Islet of Langerhans (tissue), 1 donor: ENCODE data around the gene RPS8.
"Not testable (repeated sequence)": the region's sequence is repeated elsewhere in the genome, so short reads cannot be mapped to it uniquely, and the experiment has no call there.

ENCODE experiments used
- FAIRE-seq: peaks from one replicate; lab custom pipeline; 2011; peaks lifted over from hg19 to GRCh38; lab: Jason Lieb, UNC

RPS8 gene

DNA sequence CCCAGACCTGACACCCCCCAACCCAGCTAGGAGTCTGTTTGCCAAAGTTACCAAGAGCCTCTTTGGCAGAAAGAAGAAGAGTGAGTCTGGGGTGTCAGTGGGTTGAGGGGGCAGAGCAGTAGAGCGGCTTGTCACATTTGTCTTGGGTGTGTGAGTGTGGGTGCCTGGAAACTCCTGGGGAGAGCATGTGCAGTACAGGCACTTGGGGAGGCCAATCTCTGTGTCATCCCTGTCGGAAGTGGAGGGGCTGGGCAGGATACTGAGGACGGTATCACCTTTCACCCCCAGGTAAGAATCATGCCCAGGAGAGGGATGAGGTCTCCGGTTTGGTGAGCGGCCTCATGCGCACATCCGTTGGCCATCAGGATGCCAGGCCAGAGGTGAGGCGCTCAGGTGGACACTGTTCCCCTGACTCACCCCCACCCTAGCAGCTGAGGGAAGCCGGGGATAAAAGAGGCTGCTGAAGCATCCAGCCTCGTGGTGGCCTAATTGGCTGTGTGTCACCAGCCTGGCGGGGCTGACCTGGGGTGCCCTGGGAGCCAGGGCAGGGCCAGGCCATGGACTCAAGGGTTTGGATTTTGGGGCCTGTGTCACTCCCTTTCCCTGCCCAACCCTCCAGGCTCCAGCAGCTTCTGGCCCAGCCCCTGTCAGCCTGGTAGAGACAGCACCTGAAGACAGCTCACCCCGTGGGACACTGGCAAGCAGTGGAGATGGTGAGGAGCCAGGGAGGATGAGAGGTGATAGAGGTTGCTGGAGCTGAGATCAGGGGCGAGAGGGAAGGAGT lies 28.2 kb downstream of the RPS8 start:
- FAIRE-seq, result no peak

DNA sequence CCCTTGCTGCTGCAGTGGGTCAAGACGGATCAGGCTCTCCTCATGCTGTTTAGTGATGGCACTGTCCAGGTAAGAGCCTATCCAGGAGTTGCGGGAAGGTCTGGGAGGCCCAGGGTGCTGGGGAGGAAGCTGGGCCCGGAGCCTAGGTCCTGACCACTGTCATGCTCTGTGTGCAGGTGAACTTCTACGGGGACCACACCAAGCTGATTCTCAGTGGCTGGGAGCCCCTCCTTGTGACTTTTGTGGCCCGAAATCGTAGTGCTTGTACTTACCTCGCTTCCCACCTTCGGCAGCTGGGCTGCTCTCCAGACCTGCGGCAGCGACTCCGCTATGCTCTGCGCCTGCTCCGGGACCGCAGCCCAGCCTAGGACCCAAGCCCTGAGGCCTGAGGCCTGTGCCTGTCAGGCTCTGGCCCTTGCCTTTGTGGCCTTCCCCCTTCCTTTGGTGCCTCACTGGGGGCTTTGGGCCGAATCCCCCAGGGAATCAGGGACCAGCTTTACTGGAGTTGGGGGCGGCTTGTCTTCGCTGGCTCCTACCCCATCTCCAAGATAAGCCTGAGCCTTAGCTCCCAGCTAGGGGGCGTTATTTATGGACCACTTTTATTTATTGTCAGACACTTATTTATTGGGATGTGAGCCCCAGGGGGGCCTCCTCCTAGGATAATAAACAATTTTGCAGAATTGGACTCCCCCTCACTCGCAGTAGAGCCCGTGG lies 30.1 kb downstream of the RPS8 start:
- no peak for FAIRE-seq

DNA sequence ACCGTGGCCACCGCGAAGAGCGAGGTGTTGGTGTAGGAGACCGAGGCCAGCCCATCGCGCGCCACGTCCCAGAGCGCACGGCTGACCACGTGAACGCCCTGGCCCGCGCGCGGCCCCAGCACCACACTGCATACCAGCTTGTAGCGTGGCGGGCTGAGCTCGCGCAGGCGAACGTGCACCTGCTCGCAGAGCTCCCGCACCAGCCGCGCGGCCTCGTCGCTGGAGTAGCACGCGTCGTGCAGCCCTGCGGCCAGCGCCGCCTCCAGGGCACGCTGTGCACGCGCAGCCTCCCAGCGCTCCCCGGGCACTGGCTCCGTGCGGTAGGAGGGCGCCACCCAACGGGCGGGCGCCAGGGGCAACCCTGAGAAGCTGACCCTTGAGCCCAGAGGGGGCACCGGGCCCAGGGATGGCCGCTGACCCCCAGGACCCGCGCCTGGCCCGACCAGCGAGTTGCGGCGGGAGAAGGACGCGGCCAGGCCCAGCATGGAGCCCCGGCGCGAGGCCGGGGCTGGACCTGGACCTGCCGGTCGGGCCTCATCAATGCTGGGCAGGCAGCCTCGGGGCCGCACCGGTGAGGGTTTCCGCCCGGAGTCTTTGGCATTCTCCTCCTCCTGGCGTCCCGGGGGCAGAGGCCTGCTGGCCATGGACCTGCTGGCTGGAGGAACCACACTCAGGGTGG lies 30.8 kb downstream of the RPS8 start:
- FAIRE-seq, result no peak

DNA sequence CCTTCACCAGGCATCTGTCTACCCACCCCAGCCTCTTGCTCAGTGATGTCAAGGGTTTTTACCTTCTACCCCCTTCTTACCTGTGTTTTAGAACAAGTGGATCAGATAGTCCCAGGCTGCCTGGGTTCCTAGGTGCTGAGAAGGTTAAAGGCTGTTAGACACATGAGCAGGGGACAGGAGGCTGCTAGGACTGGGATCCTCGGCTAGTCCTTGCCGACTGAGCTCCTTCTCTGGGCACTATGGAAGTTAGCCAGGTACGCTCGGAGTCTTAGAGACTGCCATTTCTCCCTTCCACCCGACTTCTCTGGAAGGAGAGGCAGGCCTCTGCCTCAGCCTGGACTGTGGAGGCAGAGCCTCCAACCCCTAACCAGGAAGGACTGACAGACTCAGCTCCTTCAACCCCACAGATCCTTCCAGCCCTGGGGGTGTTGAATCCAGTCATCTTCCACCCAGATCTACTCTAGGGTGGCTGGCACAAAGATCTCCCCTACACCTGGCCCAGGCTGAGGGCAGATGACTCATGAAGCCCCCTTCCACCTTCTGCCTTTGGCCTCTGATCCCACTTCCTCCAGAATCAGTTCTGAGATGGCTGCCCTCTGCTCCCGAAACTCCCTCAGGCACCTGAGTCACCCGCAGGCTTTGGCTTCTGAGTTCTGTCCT lies 31.5 kb downstream of the RPS8 start, which contains the start of gene DYNLT4:
DYNLT4 (minus strand) TSS at position 648 of the 660 bp plus-strand sequence. CDS start 683 bp downstream, outside the sequence.
- FAIRE-seq, result no peak

DNA sequence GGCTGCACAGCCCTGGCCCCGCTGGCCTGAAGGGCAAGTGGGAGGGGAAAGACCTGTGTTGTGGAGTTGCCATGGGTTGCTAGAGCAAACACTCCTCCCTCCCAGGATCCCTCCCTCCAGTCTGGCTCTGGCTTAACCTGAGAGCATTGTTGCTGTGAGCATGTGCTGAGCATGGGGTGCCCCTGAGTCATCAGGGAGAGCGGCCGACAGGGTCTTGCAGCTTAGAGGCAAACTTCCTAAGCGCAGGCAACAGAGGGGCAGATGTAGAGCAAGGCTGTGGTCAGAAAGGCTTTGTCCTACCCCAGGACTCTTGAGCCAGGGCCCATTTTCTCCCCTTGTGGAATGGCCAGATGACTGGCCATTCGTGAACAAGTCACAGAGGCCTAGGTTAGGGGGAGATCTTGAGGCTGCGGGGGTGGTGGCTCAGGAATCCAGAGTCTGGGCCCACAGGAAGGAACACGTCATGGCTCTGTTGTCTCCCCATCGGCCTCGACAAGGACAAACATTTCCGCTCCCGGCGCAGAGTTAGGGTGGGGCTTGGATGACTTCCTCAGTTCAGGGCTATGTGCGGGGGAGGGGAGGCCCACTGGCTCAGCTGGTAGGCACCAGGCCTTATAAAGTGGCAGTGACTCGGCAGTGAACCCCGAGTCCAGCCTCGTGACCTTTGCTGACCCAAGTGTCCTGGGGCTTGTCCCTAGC lies 32.2 kb downstream of the RPS8 start:
- FAIRE-seq, result peak; percentile 79

DNA sequence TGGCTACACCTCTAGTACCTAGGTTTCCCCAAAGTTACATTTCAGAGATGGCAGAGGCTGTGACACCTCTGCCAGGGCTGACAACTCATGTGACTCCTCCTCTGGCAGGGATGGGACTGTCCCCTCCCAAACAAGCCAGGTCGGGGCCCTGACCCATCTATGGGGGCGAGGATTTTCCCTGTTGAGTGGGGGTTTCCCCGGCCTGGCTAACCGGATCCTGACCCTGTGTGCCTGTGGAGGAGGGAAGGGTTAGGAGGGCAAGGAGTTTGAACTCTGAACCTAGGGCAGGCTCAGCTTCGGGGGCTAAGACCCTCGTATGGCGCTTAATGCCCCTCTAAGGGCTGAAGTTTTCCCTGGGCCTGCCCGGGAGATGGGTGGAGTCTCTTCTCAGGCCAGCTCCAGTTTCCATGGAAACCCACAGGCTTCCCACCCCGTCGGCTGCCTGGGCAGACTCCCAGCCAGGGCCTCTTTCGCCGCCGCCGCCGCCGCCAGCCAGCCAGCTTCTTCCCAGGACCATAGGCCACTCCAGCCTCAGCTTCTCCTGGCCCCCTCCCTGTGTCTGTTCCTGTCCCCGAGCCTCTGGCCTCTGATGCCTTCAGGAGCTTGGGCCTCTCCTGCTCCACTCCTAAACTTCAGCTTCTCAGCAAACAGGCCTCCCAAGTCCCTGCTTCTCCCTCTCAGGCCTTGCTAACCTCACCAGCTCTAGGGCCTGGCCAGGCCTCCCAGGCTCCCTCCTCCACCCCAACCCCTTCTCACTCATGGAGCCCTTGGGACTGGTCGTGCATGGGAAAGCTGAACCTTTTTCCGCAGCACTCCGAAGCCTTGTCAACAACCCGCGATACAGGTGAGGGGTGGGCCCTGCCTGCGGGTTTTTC lies 33.0 kb downstream of the RPS8 start, which contains the start of gene BTBD19:
BTBD19 (plus strand) TSS at position 461 of the 875 bp plus-strand sequence; CDS start at position 759, 298 bp downstream.
- no peak for FAIRE-seq

DNA sequence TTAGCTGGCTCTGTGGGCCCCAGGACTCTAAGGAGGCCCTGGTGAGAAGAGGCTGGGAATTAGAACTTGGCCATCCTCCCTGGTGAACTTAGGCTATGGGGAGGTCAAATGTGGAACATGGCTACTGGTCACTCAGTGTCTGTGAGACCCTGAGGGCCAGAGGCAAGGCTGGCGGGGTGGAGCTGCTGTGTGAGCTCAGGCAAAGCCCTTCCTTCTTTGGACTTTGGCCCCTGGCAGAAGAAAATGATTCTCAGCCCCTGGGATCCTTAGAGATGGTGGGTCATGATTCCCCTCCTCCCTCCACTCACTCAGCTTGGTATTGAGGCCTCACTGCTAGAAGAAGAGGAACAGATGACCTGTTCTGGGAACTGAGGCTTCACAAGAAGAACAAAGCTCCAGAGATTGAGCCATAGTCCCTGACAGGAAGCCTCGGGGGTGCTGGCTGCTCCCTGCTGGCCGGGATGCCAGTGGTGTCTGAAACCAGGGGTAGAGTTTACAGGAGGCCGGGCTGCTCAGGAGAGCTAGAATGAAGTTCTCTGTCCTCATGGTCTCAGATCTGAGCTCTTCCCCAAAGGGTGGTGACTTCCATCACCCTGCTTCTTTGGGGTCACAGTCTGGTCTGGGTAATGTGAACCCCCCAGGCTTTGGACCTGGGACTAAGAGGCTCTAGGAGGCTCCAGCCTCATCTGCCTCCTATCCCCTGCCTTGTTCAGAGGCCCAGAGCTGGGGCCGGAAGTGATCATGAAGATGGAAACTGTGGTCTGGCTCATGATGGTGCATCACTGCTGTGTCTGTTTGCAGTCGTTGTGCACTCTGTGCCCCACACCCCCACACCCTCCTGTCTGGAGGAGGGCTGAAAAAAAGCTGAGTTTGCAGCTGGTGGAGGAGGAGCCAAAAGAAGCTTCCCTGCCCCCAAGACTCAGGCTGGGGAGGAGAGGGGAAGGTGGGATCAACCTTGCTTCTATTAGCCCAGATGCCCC lies 33.9 kb downstream of the RPS8 start:
- no peak for FAIRE-seq

DNA sequence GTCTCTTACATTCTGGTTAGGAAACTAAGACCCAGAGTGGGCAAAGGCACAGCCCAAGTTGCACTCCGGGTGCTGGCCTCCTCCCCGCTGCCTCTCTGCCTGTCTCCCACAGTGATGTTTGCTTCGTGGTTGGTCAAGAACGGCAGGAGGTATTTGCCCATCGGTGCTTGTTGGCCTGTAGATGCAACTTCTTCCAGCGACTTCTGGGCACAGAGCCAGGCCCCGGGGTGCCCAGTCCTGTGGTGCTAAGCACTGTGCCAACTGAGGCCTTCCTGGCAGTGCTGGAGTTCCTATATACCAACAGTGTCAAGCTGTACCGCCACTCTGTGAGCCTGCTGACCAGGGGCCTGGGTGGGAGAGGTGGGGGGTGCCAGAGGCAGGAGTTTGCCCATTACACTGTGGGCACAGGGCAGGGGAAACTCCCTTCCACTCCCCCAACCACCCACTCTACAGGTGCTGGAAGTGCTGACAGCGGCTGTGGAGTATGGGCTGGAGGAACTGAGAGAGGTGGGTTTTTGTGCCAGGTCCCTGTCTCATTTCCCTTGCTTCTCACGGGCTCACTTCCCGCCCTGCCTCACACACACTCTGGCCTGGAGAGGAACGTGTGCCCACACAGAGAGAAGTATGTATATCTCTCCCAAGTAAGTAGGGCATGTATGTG lies 34.9 kb downstream of the RPS8 start:
- no peak for FAIRE-seq

DNA sequence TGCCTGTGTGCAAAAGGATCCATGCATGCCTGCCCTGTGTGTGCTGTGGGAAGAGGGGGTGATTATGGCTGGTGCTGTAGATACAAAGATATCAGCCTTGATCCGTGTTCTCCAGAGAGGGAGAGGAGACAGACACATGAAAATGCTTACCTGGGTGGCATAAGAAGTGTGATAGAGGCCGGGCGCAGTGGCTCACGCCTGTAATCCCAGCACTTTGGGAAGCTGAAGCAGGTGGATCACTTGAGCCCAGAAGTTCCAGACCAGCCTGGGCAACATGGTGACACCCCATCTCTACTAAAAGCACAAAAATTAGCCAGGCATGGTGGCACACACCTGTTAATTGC lies 35.4 kb downstream of the RPS8 start:
- FAIRE-seq, result not testable (repeated sequence)

DNA sequence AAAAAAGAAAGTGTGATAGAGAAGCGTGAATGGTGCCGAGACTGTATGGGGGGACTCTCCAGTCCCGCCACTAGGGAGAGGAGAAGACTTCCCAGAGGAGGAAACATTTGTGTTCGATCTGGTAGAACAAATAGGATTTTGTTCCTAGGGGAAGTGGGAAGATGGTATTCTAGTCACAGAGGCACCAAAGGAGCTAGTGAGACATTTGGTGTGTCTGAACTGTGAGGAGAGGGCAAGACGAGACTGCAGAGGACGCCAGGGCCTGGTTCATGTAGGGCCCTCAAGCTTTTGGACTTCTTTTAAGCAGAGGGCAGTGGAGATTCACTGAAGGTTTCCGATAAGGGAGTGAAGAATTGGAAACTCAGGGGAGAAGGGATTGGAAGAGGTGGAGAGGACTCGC lies 35.9 kb downstream of the RPS8 start:
- no peak for FAIRE-seq

DNA sequence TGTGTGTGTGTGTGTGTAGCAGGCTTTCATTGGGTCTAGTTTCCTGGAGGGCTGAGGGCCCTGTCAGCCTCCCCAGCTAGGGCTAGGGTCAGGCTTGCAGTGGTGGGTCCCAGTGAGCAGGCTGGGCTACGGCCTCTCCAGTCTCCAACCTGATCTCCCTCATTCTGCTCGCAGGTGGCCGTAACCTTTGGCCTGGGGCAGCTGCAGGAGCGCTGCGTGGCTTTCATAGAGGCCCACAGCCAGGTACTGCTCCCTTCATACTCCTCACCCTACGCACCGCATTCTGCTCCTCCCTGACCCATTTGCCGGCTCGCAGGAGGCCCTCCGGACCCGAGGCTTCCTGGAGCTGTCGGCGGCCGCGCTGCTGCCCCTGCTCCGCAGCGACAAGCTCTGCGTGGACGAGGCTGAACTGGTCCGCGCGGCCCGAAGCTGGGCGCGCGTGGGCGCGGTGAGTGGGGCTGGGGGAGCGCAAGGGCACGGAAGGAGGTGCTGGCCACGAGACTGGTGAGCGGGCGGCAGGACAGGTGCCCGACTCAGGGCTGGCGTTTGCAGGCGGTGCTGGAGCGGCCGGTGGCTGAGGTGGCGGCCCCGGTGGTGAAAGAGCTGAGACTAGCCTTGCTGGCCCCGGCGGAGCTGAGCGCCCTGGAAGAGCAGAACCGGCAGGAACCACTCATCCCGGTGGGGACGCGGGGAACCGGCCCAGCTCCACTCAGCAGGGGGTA lies 37.6 kb downstream of the RPS8 start:
- FAIRE-seq, result no peak

DNA sequence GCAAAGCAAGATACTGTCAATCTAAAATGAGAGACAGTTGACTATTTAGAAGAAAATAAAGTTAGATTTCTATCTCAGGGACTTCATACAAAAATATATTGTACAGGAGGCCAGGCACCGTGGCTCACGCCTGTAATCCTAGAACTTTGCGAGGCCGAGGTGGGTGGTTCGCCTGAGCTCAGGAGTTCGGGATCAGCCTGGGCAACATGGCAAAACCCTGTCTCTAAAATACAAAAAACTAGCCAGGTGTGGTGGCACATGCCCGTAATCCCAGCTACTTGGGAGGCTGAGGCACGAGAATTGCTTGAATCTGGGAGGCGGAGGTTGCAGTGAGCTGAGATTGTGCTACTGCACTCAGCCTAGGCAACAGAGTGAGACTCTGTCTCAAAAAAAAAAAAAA lies 40.6 kb downstream of the RPS8 start:
- not testable (repeated sequence) for FAIRE-seq

DNA sequence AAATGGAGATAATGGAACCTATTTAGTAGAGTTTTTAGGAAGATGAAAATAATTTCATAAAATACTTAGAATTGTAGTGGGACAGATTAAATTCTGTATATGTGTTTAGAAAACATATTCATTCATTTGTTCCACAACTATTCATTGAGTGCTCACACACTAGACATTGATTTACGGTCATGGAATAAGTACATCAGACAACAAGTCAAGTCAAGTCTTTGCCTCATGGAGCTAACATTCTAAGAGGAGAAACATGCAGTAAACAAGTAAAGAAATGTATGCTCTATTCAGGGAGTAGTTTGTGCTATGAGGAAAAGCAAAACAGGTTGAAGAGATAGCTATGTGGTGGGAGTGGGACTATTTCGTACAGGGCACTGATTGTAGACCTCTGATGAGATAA lies 42.0 kb downstream of the RPS8 start:
- FAIRE-seq, result no peak

DNA sequence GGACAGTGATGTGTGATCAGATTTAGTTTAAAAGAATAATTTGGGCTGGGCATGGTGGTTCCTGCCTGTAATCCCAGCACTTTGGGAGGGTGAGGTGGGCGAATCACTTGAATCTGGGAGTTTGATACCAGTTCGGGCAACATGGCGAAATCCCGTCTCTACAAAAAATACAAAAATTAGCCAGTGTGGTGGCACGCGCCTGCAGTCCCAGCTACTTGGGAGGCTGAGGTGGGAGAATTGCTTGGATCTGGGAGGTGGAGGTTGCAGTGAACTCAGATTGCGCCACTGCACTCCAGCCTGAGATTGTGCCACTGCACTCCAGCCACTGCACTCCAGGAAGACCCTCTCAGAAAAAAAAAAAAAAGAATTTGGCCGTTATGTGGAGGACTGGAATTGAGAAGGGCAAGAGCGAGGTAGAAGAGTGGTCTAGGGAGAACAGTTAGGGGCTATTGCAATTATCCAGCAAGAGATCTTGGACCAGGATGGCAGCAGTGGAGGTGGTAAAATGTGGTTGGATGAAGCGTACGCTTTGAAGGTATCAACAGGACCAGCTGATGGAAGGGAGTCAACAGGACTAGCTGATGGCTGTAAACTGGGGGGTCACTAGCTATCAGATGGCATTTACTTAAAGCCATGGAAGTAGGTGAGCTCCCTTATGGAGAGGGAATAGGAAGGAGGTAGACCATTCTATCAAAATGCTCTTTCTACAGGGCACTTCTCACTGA lies 42.6 kb downstream of the RPS8 start:
- no peak for FAIRE-seq

DNA sequence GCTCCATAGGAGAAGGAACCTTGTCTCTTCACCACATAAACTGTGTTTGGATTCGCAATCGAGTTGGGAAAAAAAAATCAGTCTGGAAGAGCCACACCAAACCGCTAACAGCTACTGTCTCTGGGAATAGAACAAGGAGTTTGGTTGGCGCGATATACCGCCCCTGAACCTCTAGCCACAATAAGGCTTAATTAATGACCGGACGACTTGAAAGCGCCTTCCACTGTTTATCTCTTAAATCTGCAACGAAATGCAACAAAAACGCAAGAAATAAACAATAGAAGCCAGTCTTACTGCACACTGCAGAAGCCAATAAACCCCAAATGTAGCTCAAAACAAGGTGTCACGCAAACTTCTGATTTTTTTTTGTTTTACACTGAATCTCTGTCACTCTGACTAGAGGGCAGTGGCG lies 43.9 kb downstream of the RPS8 start:
- FAIRE-seq, result peak; percentile 36

DNA sequence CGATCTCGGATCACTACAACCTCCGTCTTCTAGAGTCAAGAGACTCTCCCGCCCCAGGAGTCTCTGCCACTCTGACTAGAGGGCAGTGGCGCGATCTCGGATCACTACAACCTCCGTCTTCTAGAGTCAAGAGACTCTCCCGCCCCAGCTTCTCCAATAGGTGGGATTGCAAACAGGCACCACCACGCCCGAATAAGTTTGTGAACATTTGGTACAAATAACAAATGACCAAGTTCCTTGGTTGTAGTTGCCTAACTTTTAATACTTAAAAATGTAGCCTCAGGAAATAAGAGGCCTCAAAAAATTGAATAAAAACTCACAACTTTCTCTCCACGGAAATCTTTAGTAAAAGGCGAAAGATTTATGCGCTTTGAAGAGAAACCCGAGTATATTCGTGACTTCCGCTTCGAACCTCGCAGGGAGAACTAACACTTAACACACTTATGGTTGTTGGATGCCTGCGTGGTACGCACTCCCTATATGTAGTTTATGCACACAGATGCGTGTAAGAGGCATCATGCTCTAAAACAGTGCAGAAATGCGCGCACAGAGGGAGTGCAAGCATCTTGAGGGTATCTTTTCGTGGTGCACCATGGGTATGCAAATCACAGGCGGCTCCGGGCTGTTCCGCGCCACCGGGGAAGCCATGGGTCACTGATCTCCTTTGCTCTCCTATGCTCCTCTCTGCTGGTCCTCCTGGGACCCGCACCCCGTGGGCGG lies 44.4 kb downstream of the RPS8 start:
- FAIRE-seq, result peak; percentile 90
